HepG2 (cell line): ENCODE data around the gene RRBP1. TPM values are rescaled to one million over a fixed set of nuclear protein-coding genes. Genes with fewer than 3 reads are reported as not detected.

ENCODE experiments used
- FOXA1 ChIP-seq, 2 experiments: fragments of 450-650 bp in 1 of 2; sonication (generic) in 1 of 2; formaldehyde crosslinking in 1 of 2; IDR thresholded peaks; 2 replicates each; pipeline versions ENCODE4 v1.4.0 to v1.6.1; 2016 to 2020; ENCODE audit warnings: missing genetic modification reagents in 1 of 2
- KMT2B ChIP-seq: IDR thresholded peaks from 2 replicates; pipeline ENCODE4 v1.6.1; 2016; ENCODE audit warnings: missing genetic modification reagents, missing compliant biosample characterization
- NKX3-1 ChIP-seq: sonication (generic); formaldehyde crosslinking; IDR thresholded peaks from 2 replicates; pipeline ENCODE4 v1.5.0; 2020; ENCODE audit warnings: missing genetic modification reagents
- POLR2AphosphoS2 ChIP-seq: IDR thresholded peaks from 2 replicates; pipeline ENCODE4 v1.6.1; 2011; ENCODE audit warnings: low read depth, low read length, improper control_type of control experiment
- RXRA ChIP-seq: sonication (generic); formaldehyde crosslinking; IDR thresholded peaks from 2 replicates; pipeline ENCODE4 v1.5.1; 2020; ENCODE audit warnings: missing genetic modification reagents
- SMC3 ChIP-seq: IDR thresholded peaks from 2 replicates; pipeline ENCODE4 v1.6.1; 2011; ENCODE audit warnings: low read length, improper control_type of control experiment
- TCF7L2 ChIP-seq: IDR thresholded peaks from 2 replicates; pipeline ENCODE4 v1.6.1; 2011; ENCODE audit warnings: mild to moderate bottlenecking, low read depth, low read length, moderate library complexity
- U2AF2 ChIP-seq: fragments of 200-400 bp; formaldehyde crosslinking; IDR thresholded peaks from 2 replicates; pipeline ENCODE4 v1.6.1; 2017; ENCODE audit warnings: low read depth, mild to moderate bottlenecking, low read length
- ZBTB26 ChIP-seq: IDR thresholded peaks from 2 replicates; pipeline ENCODE4 v1.6.1; 2016; ENCODE audit warnings: missing compliant biosample characterization, missing genetic modification reagents, borderline replicate concordance
- ZNF10 ChIP-seq: sonication (generic); formaldehyde crosslinking; IDR thresholded peaks from 2 replicates; pipeline ENCODE4 v1.4.0; 2020; ENCODE audit warnings: mild to moderate bottlenecking, low read depth, missing genetic modification reagents, borderline replicate concordance
- polyA plus RNA-seq, 8 experiments: library from polyadenylated mRNA; depleted of rRNA in 3 of 8; stranded (reverse) in 7 of 8; unstranded in 1 of 8; fragments of >200 nt; fragmentation: Illumina TruSeq in 4 of 8; extraction: Trizol in 4 of 8; gene quantifications; 2 replicates each; pipeline versions ENCODE4 v1.2.1 to v1.2.3, GENCODE V29; 2011 to 2016; ENCODE audit warnings: low read depth in 4 of 8, missing spikeins in 1 of 8, mixed read lengths in 1 of 8; ENCODE audit not compliant: insufficient read depth in 1 of 8
- total RNA-seq, 5 experiments: library from RNA; depleted of rRNA; stranded (reverse); fragments of >200 nt; fragmentation: Illumina TruSeq; extraction: Trizol; gene quantifications; 2 replicates each; pipeline ENCODE4 v1.2.3, GENCODE V29; 2016; ENCODE audit warnings: low read depth in 1 of 5
- TF ChIP-seq, protein P1 (sequence below): sonication (generic); formaldehyde crosslinking; IDR thresholded peaks from 2 replicates; pipeline ENCODE4 v1.4.0; 2020; ENCODE audit warnings: low read depth, missing genetic modification reagents

RRBP1 gene
- total and polyA plus RNA-seq, 2 of the 13 experiments (the other 11 are each of a cell fraction or from before 2014, with no cell fraction given), result 150 to 222 TPM

- TF ChIP-seq ZBTB26 (CRISPR knock-in tag) (no peak), U2AF2 (no peak), POLR2AphosphoS2 (peak; percentile 27; the same call in 1 of the 2 replicates), RXRA (CRISPR knock-in tag) (0 out of 2 replicates have a peak, but pooled peaks have one; percentile 21), SMC3 (no peak), ZNF10 (CRISPR knock-in tag) (no peak), KMT2B (CRISPR knock-in tag) (no peak), NKX3-1 (CRISPR knock-in tag) (no peak), TCF7L2 (no peak), FOXA1 (IDR thresholded peaks at IDR 0.05) (no peak), FOXA1 (CRISPR knock-in tag; IDR thresholded peaks at IDR 0.05) (no peak)
- TF ChIP-seq, protein P1, sequence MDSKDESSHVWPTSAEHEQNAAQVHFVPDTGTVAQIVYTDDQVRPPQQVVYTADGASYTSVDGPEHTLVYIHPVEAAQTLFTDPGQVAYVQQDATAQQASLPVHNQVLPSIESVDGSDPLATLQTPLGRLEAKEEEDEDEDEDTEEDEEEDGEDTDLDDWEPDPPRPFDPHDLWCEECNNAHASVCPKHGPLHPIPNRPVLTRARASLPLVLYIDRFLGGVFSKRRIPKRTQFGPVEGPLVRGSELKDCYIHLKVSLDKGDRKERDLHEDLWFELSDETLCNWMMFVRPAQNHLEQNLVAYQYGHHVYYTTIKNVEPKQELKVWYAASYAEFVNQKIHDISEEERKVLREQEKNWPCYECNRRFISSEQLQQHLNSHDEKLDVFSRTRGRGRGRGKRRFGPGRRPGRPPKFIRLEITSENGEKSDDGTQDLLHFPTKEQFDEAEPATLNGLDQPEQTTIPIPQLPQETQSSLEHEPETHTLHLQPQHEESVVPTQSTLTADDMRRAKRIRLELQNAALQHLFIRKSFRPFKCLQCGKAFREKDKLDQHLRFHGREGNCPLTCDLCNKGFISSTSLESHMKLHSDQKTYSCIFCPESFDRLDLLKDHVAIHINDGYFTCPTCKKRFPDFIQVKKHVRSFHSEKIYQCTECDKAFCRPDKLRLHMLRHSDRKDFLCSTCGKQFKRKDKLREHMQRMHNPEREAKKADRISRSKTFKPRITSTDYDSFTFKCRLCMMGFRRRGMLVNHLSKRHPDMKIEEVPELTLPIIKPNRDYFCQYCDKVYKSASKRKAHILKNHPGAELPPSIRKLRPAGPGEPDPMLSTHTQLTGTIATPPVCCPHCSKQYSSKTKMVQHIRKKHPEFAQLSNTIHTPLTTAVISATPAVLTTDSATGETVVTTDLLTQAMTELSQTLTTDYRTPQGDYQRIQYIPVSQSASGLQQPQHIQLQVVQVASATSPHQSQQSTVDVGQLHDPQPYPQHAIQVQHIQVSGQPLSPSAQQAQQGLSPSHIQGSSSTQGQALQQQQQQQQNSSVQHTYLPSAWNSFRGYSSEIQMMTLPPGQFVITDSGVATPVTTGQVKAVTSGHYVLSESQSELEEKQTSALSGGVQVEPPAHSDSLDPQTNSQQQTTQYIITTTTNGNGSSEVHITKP (CRISPR knock-in tag), result no peak
Observed at GRCh38 chr20:17673084-17673483, 9.0 kb downstream of the RRBP1 start (continued).
